RWPE1 (cell line): ENCODE measurements around the gene KIF6.

ENCODE experiments used
- CTCF ChIA-PET: fragments of 350-600 bp; sonication (Branson Sonifier 250); formaldehyde crosslinking; extraction: SDS; loops from one replicate; lab custom pipeline; 2021; lab: Yijun Ruan, JAX
- POLR2A ChIA-PET: fragments of 400-600 bp; formaldehyde crosslinking; extraction: SDS; loops from one replicate; lab custom pipeline; 2020; ENCODE audit warnings: antibody characterized with exemption; ENCODE audit not compliant: low non-redundant PET; lab: Yijun Ruan, JAX
- DNase-seq: peaks from one replicate; pipeline ENCODE4 v3.0.0; 2012; ENCODE audit warnings: low spot score
- H3K27ac ChIP-seq: fragments of 450-650 bp; 2 replicates; pipeline ENCODE4 v1.5.1; 2017
- CTCF ChIP-seq: fragments of 450-650 bp; conservative IDR thresholded peaks from 2 replicates; pipeline ENCODE4 v1.5.1; 2017; ENCODE audit warnings: low read depth, mild to moderate bottlenecking

KIF6 gene

GRCh38 chr6:39724787-39725631 lies at the start of gene KIF6:
Gene KIF6 (minus strand): TSS chr6:39725408. CDS start chr6:39725310, 98 bp downstream.
- H3K27ac ChIP-seq, result no peak within 1 kb of the TSS
- peak; percentile 96 for DNase-seq
- ChIA-PET CTCF (no interaction called here), POLR2A (no interaction called here)
- no peak for TF ChIP-seq CTCF

GRCh38 chr6:39773782-39774181 lies 48.6 kb upstream of the KIF6 start:
- ChIA-PET POLR2A (no interaction called here), CTCF (no interaction called here)
- TF ChIP-seq CTCF, result no peak
- H3K27ac ChIP-seq, result no peak overlapping the region
- DNase-seq, result no peak

GRCh38 chr6:39772559-39773273 lies 47.5 kb upstream of the KIF6 start:
- POLR2A ChIA-PET, result no interaction called here
- no peak for DNase-seq
- no peak overlapping the region for H3K27ac ChIP-seq
- no peak for TF ChIP-seq CTCF
- CTCF ChIA-PET, result no interaction called here

GRCh38 chr6:39770446-39770845 lies 45.2 kb upstream of the KIF6 start:
- DNase-seq, result no peak
- H3K27ac ChIP-seq, result no peak overlapping the region
- no peak for TF ChIP-seq CTCF
- CTCF ChIA-PET, result no interaction called here
- POLR2A ChIA-PET, result no interaction called here

- TF ChIP-seq CTCF, result no peak
- no peak for DNase-seq
- CTCF ChIA-PET, result no interaction called here
- no peak overlapping the region for H3K27ac ChIP-seq
- POLR2A ChIA-PET, result no interaction called here
Measured at GRCh38 chr6:39769012-39769411, 43.8 kb upstream of the KIF6 start.

- CTCF ChIA-PET, result interaction anchor here (0.5 kb wide), 1 partner anchor 469 kb away, joined by 3 read pairs; no protein-coding TSS in a partner anchor
- POLR2A ChIA-PET, result no interaction called here
- no peak overlapping the region for H3K27ac ChIP-seq
- no peak for TF ChIP-seq CTCF
- no peak for DNase-seq
Measured at GRCh38 chr6:39765508-39766065, 40.4 kb upstream of the KIF6 start.
